Choroid plexus epithelial cell (primary cell): ENCODE measurements around the gene DHX34.
A peak's percentile ranks its signal among the peaks of the same experiment; 100 is the strongest.
"Not testable (repeated sequence)": the region's sequence is repeated elsewhere in the genome, so short reads cannot be mapped to it uniquely, and the experiment has no call there.

Source experiments
- DNase-seq: peaks from one replicate; pipeline ENCODE4 v3.0.0-alpha.2; 2010; ENCODE audit warnings: low read depth
- H3K4me3 ChIP-seq: 2 replicates; pipeline ENCODE4 v1.5.1; 2011; ENCODE audit warnings: low read depth, mild to moderate bottlenecking, control low read depth, low read length, moderate library complexity
- TF ChIP-seq, protein P1 (sequence below): conservative IDR thresholded peaks from 2 replicates; pipeline ENCODE4 v1.5.1; 2011; ENCODE audit warnings: low read depth, mild to moderate bottlenecking, control low read depth, inconsistent platforms, low read length, moderate library complexity

DHX34 gene

DNA sequence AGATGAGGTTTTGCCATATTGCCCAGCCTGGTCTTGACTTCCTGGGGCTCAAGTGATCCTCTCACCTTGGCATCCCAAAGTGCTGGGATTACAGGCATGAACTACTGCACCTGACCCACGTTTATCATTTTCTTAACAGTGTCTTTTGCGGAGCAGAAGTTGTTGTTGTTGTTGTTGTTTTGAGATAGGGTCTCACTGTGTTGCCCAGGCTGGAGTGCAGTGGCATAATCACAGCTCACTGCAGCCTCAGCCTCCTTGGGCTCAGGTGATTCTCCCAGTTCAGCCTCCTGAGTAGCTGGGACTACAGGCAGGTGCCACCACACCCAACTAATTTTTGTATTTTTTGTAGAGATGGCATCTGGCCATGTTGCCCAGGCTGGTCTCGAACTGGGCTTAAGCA is 38.5 kb downstream of the DHX34 start:
- not testable (repeated sequence) for DNase-seq, H3K4me3 ChIP-seq

DNA sequence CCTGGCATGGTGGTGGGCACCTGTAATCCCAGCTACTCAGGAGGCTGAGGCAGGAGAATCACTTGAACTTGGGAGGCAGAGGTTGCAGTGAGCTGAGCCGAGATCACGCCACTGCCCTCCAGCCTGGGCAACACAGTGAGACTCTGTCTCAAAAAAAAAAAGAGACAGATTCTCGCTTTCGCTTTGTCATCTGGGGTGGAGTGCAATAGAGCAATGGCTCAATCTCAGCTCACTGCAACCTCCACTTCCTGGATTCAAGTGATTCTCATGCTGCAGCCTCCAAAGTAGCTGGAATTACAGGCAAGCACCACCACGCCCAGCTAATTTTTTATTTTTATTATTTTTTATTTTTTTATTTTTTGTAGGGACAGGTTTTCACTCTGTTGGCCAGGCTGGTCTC is 39.6 kb downstream of the DHX34 start:
- DNase-seq, H3K4me3 ChIP-seq: not testable (repeated sequence)

DNA sequence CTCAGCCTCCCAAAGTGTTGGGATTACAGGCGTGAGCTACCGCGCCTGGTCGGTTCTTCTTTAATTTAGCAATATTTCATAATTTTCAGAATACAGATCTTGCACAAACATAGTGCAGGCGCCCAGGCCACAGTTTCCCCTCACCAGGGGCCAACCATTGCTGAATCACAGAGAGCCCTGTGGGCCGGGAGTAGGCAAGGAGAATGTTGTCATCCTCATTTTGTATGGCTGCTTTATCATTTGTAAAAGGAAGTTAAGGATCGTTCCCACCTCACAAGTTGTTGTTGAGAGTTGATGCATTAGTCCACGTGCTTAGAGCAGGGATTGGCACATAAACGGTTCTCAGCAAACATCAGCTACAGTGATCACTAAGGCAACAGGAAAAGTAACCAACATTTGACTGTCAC is 40.0 kb downstream of the DHX34 start:
- no peak overlapping the region for H3K4me3 ChIP-seq
- no peak for DNase-seq
- TF ChIP-seq, protein P1, sequence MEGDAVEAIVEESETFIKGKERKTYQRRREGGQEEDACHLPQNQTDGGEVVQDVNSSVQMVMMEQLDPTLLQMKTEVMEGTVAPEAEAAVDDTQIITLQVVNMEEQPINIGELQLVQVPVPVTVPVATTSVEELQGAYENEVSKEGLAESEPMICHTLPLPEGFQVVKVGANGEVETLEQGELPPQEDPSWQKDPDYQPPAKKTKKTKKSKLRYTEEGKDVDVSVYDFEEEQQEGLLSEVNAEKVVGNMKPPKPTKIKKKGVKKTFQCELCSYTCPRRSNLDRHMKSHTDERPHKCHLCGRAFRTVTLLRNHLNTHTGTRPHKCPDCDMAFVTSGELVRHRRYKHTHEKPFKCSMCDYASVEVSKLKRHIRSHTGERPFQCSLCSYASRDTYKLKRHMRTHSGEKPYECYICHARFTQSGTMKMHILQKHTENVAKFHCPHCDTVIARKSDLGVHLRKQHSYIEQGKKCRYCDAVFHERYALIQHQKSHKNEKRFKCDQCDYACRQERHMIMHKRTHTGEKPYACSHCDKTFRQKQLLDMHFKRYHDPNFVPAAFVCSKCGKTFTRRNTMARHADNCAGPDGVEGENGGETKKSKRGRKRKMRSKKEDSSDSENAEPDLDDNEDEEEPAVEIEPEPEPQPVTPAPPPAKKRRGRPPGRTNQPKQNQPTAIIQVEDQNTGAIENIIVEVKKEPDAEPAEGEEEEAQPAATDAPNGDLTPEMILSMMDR: no peak

DNA sequence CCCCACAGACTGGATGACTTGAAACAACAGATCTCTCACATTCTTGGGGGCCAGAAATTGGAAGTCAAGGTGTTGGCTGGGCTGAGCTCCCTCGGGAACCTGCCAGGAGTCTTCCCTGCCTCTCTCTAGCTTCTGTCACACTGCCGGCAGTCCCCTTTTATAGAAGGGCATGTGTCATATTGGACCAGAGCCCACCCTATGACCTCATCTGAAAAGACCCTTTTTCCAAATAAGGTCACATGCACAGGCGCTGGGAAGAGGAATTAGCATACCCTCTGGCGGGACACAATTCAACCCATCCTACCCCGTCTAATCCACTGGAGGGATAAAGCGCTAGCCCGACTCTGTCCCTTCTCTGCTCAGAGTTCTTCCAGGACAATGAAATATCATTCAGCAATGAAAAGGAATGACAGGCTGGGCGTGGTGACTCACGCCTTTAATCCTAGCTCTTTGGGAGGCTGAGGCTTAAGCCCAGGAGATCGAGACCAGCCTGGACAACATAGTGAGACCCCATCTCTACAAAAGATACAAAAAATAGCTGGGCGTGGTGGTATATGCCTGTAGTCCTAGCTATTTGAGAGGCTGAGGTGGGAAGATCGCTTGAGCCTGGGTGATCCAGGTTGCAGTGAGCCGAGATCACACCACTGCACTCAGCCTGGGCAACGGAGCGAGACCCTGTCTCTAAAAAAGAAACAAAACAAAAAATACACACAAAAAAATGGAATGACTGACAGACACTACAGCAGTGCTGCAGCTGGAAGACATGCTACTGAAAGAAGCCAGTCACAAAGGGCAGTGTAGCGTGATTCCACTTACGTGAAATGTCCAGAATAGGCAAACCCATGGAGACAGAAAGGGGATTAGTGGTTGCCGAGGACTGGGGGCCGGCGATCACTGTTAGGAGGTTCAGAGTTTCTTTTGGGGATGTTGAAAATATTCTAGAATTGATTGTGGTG is 41.7 kb downstream of the DHX34 start:
- no peak for DNase-seq
- no peak overlapping the region for H3K4me3 ChIP-seq
- TF ChIP-seq, protein P1: no peak

DNA sequence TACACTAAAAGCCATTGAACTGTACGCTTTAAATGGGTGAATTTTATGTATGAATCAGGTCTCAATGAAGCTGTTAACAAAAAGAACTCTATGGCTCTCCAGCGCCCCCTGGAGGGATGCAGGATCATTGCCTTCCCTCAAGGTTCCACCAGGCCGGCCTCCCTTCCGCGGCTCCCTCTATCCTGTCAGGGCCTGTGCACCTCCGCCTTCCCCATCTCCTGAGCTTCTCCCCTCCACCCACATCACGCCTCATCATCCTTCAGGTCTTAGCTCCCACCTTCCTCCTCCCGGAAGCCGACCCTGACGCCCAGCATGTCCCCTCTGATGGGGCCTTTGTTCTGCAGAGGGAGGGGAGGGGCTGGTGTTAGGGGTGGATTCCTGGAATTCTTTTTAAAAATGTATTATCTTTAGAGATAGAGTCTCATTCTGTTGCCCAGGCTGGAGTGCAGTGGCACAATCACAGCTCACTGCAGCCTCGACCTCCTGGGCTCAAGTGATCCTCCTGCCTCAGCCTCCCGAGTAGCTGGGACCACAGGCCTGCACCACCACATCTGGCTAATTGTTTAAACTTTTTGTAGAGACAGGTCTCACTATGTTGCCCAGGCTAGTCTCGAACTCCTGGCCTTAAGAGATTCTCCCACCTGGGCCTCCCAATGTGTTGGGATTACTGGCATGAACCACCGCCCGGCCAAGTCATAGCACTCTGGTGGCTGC is 42.6 kb downstream of the DHX34 start:
- TF ChIP-seq, protein P1: peak; percentile 94
- H3K4me3 ChIP-seq: no peak overlapping the region
- DNase-seq: peak; percentile 80

DNA sequence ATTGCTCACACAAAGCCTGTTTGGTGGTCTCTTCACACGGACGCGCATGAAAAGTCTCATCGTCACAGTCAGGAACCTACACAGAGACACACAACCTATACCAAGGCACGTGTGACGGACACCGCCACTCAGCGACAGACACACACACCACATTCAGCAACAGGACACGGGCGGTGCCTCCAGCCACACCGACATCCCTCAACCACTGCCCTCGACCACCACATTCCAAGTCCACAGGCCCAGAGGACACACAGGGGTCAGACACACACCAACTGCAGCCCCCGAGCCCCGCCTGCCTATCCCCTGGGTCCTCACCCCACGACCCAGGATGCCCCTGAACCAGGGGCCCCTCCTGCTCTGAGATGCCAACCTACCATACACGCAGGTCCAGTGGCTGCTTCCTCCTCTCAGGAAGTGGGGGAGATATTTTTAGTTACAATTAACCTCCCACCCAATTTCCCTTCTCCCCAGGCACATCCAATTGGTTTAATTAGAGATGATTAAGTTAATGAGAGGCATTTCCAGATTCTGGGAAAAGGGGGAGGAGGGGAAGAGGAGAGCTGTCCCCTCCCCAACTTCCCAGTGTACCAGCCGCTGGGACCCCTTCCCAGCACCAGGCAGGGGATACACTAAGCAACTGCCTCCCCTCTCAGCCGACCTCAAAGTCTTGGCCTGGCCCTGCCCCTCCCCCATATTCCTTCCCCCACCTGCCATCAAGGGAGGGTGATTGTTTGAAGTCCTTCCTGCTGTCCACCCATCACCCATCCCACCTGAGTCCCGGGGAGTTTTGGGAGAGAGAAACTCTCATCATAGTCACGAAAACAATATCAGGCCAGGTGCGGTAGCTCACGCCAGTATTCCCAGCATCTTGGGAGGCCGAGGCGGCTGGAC is 49.8 kb downstream of the DHX34 start:
- TF ChIP-seq, protein P1: no peak
- no peak for DNase-seq

DNA sequence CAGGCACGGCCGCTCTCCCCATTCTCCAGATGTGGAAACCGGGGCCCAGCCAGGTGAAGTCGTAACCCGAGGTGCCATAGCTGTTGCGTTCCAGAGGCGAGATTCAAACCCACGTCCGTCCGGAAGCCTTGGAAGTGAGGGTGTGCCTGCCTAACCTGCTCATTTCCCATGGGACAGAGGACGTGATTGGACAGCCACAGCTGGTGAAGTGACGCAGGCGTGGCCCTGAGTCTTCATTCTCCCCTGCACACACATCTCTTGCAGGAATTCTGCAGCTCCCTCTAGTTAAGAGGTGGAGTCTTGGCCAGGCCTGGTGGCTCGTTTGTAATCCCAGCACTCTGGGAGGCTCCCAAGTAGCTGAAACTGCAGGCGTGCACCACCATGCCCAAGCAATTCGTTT is 53.4 kb downstream of the DHX34 start:
- no peak for DNase-seq
- TF ChIP-seq, protein P1: no peak
- H3K4me3 ChIP-seq: no peak overlapping the region

More for the DNA sequence above, 49.8 kb downstream of the DHX34 start:
- no peak overlapping the region for H3K4me3 ChIP-seq
